Measurements from ENCODE around the gene CFAP58. TPM values are rescaled to one million over a fixed set of nuclear protein-coding genes. Genes with fewer than 3 reads are reported as not detected.

CFAP58 gene
- total RNA-seq, 2 donors from 2014 or later = 0.05 to 1.9 TPM

DNA sequence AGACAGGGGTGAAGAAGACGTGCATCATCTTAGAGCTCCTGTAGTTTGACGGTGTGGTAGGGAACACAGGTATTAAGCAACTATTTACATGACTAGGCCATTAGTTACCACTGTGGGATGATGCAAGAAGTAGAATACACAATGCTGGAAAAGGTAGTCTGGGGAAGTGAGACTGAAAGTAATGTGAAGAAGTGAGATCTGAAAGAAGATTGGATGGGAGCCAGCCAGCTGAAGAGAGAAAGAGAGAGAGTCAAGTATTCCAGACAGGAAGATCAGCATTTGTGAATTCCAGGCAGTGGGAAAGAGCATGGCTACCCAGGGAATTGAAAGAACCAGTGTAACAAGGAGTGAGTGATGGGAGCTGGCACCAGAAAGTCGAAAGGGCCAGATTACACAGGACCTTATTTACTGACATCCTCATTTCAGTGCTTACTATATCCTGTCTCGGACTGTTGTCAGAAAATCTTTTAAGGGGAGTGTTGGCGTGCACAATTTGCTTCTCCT is 4.0 kb upstream of the CFAP58 start:
- Histone ChIP-seq H3K36me3 (no peaks in the 10 kb centered on the region), H3K27ac (peak overlapping the region; percentile 43 to 47), H3K4me3 (no peak overlapping the region), H3K9me3 (no peaks in the 10 kb centered on the region), H3K4me1 (replicated peaks) (no peaks in the 10 kb centered on the region), H3K27me3 (replicated peaks; ENCODE audit: insufficient read depth) (no peaks in the 10 kb centered on the region)
- intact Hi-C loops (cut with DNase I) = loop anchor here (1.0 to 5.0 kb wide), 2 partner anchors 42 to 58 kb away; no protein-coding TSS in a partner anchor
- DNase-seq (ENCODE audit: low spot score) = peak; percentile 55
- 29% methylated on average over 5 of the region's 5 CpGs for WGBS
- peak; percentile 48 for TF ChIP-seq POLR2AphosphoS5 (IDR thresholded peaks at IDR 0.05)
- TF ChIP-seq POLR2A (IDR thresholded peaks at IDR 0.05) = no peak

DNA sequence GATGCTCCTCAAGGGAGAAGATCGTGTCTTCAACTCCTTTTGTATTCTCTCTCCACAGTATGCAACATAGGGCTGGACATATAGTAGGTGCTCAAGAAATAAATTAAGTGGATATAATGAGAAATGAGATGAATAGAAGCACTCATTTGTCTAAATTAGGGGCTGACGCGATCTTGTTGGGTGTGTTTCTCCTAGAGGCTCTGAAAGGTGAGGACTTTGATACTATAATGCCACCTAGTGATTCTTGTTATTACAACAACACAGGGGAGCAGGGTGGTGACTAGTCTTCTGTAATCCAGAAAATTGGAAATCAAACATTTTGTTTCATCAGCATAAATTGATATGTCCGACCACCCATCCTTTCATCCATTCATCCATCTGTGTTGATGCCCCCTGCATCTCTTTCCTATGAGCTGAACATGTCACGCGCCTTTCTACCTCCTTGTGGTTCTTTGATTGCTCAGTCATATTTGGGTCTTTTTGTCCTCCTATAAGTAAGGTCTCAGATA is 3.5 kb upstream of the CFAP58 start:
- intact Hi-C loops (cut with DNase I) = loop anchor here (1.0 to 5.0 kb wide), 2 partner anchors 43 to 59 kb away; no protein-coding TSS in a partner anchor
- no peak overlapping the region for H3K4me3 ChIP-seq
- H3K27me3 ChIP-seq (replicated peaks; ENCODE audit: insufficient read depth) = no peaks in the 10 kb centered on the region
- peak overlapping the region; percentile 43 to 47 for H3K27ac ChIP-seq
- no peaks in the 10 kb centered on the region for H3K4me1 ChIP-seq (replicated peaks)
- H3K9me3 ChIP-seq = no peaks in the 10 kb centered on the region
- peak; percentile 34 for DNase-seq (ENCODE audit: low spot score)
- no peaks in the 10 kb centered on the region for H3K36me3 ChIP-seq
- TF ChIP-seq POLR2AphosphoS5 (IDR thresholded peaks at IDR 0.05) (peak; percentile 55), POLR2A (IDR thresholded peaks at IDR 0.05) (no peak)
- TF ChIP-seq, protein P1, sequence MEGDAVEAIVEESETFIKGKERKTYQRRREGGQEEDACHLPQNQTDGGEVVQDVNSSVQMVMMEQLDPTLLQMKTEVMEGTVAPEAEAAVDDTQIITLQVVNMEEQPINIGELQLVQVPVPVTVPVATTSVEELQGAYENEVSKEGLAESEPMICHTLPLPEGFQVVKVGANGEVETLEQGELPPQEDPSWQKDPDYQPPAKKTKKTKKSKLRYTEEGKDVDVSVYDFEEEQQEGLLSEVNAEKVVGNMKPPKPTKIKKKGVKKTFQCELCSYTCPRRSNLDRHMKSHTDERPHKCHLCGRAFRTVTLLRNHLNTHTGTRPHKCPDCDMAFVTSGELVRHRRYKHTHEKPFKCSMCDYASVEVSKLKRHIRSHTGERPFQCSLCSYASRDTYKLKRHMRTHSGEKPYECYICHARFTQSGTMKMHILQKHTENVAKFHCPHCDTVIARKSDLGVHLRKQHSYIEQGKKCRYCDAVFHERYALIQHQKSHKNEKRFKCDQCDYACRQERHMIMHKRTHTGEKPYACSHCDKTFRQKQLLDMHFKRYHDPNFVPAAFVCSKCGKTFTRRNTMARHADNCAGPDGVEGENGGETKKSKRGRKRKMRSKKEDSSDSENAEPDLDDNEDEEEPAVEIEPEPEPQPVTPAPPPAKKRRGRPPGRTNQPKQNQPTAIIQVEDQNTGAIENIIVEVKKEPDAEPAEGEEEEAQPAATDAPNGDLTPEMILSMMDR (IDR thresholded peaks at IDR 0.05) = peak; percentile 54 to 90 (median 78)
- WGBS = 20% methylated on average over 6 of the region's 6 CpGs

DNA sequence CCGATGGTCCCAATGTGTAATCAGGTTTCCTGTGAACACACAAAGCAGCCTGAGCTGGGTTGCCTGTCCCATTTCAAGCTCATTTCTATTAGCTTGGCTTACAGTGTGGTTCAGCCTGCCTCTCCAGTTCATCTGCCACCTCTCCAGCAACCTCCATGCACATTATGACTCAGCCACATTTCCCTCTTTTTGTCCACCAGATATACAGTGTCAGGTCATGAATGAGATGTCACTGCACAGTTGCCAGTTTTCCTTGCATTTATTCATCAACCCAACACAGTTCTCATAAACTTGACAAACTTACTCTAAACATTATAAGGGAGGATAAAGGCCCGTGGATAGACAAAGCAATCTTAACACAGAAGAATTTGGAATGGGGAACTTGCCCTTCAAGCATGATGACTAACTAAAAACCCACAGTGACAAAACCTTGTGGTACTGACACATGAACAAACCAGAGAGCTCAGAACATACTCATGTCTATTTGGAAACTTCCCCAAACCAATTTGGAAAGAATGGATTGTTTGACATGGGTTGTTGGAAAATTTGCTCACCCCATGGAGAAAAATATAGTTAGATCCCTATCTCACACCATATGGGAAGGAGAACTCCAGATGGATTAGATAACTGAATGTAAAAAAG is 2.5 kb upstream of the CFAP58 start:
- Histone ChIP-seq H3K9me3 (no peaks in the 10 kb centered on the region), H3K27me3 (replicated peaks; ENCODE audit: insufficient read depth) (no peaks in the 10 kb centered on the region), H3K4me3 (no peak overlapping the region), H3K4me1 (replicated peaks) (no peaks in the 10 kb centered on the region), H3K36me3 (no peaks in the 10 kb centered on the region), H3K27ac (no peak overlapping the region)
- 67% methylated on average over 2 of the region's 2 CpGs for WGBS
- intact Hi-C loops (cut with DNase I) = loop anchor here (5.0 kb wide), 1 partner anchor 44 kb away; no protein-coding TSS in a partner anchor
- no peak for DNase-seq (ENCODE audit: low spot score)
- TF ChIP-seq, protein P1 (IDR thresholded peaks at IDR 0.05) = no peak
- TF ChIP-seq POLR2A (IDR thresholded peaks at IDR 0.05) (no peak), POLR2AphosphoS5 (IDR thresholded peaks at IDR 0.05) (no peak)

DNA sequence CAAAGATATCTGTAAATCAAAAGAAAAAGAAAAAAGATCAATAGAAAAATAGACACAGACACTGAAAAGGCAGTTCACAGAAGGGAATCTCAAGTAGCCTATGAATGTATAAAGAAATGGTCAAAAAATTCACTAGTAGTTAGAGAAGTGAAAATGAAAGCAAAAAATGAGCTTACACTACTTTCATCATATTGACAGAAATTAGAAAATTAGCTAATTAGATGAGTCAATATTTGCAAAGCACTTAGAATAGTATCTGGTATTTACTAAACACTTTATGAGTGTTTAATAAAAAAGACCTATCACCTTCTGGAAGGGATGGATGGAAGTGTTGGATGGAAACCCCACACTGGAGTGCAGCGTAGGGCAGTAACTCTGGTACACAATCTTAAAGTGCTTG is 1.7 kb upstream of the CFAP58 start:
- no peaks in the 10 kb centered on the region for H3K9me3 ChIP-seq
- H3K27ac ChIP-seq = no peak overlapping the region
- no peaks in the 10 kb centered on the region for H3K4me1 ChIP-seq (replicated peaks)
- intact Hi-C loops (cut with DNase I) = loop anchor here (5.0 kb wide), 1 partner anchor 45 kb away; no protein-coding TSS in a partner anchor
- no peak for DNase-seq (ENCODE audit: low spot score)
- no peaks in the 10 kb centered on the region for H3K27me3 ChIP-seq (replicated peaks; ENCODE audit: insufficient read depth)
- WGBS = 87% methylated on average over 1 of the region's 1 CpG
- TF ChIP-seq POLR2A (IDR thresholded peaks at IDR 0.05) = no peak
- TF ChIP-seq, protein P1 (IDR thresholded peaks at IDR 0.05) = no peak
- TF ChIP-seq POLR2AphosphoS5 (IDR thresholded peaks at IDR 0.05) = no peak
- H3K4me3 ChIP-seq = no peak overlapping the region
- no peaks in the 10 kb centered on the region for H3K36me3 ChIP-seq

DNA sequence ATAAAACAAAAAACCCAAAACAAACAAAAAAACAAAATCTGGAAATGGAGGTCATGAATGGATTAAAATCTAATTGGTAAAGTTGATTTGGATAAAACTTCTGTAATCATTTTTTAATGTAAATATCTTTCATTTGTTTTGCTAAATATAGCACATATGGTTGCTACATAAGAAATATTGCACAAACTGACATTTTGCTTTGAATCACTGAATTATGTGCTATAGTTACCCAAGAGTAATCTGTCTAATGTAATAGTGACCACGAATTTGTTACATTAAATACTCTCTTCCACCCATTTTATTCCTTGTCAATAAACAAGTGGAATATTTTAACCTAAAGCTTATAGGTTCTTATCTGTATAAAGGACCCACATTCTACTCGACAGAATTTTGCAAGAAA is 6.2 kb downstream of the CFAP58 start:
- Histone ChIP-seq H3K27ac (no peak overlapping the region), H3K9me3 (no peaks in the 10 kb centered on the region), H3K27me3 (replicated peaks; ENCODE audit: insufficient read depth) (no peaks in the 10 kb centered on the region), H3K4me3 (no peak overlapping the region), H3K36me3 (no peaks in the 10 kb centered on the region), H3K4me1 (replicated peaks) (no peaks in the 10 kb centered on the region)
- intact Hi-C loops (cut with DNase I) = no loop called here
- TF ChIP-seq, protein P1 (IDR thresholded peaks at IDR 0.05) = no peak
- TF ChIP-seq POLR2A (IDR thresholded peaks at IDR 0.05) (no peak), POLR2AphosphoS5 (IDR thresholded peaks at IDR 0.05) (no peak)
- WGBS = 83% methylated on average over 2 of the region's 2 CpGs
- DNase-seq (ENCODE audit: low spot score) = no peak

Data from prostate gland (tissue), 2 donors.